Kidney epithelial cell (primary cell): Measurements from ENCODE around the gene FASLG. TPM values are rescaled to one million over a fixed set of nuclear protein-coding genes. Genes with fewer than 3 reads are reported as not detected.

Experiments used
- DNase-seq: peaks from one replicate; pipeline ENCODE4 v3.0.0-alpha.2; 2010; ENCODE audit warnings: low read depth
- H3K27me3 ChIP-seq: 2 replicates; pipeline ENCODE4 v1.6.0; 2011; ENCODE audit warnings: low read length; ENCODE audit not compliant: control insufficient read depth, insufficient read depth
- H3K36me3 ChIP-seq: 2 replicates; pipeline ENCODE4 v1.5.1; 2011; ENCODE audit warnings: low read length; ENCODE audit not compliant: control insufficient read depth, insufficient read depth
- H3K4me3 ChIP-seq: 2 replicates; pipeline ENCODE4 v1.5.1; 2011; ENCODE audit warnings: low read depth, mild to moderate bottlenecking, control low read depth, low read length
- total RNA-seq: library from RNA; depleted of rRNA; stranded (reverse); fragments of >200 nt; gene quantifications from 2 replicates; pipeline ENCODE4 v1.2.3, GENCODE V29; 2015
- TF ChIP-seq, protein P1 (sequence below): IDR thresholded peaks from 2 replicates; pipeline ENCODE4 v1.5.1; 2011; ENCODE audit warnings: mild to moderate bottlenecking, moderate library complexity, low read length, control low read depth, inconsistent platforms; ENCODE audit not compliant: insufficient read depth, poor library complexity, severe bottlenecking

FASLG gene
- total RNA-seq, 1 donor from 2014 or later = not detected

DNA sequence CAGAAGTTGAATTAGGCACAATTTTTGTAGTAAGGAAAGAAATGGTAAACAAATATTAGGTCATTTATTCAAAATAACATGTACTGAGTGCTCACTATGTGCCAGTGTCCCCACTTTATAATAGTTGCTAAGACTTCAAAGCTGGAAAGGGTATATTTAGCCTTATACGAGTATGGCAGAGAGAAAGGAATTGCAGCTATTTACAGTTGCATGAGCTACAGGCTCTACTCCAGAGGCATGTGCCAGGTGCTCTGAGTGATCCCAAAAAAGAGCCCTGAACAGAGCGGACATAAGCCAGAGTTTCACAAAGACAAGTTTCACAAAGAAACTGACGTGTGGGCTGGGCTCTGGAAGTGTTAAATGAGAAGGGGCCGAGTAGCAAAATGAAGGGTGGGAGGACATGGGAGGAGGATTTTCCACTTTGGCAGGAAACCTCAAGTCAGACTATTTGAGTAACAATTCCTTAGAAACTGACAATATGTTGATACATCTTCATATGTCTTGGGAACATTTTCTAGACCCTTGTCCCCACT is 40.9 kb downstream of the FASLG start:
- Histone ChIP-seq H3K27me3 (no peaks in the 10 kb centered on the region), H3K4me3 (no peak overlapping the region), H3K36me3 (no peaks in the 10 kb centered on the region)
- no peak for DNase-seq
- TF ChIP-seq, protein P1, sequence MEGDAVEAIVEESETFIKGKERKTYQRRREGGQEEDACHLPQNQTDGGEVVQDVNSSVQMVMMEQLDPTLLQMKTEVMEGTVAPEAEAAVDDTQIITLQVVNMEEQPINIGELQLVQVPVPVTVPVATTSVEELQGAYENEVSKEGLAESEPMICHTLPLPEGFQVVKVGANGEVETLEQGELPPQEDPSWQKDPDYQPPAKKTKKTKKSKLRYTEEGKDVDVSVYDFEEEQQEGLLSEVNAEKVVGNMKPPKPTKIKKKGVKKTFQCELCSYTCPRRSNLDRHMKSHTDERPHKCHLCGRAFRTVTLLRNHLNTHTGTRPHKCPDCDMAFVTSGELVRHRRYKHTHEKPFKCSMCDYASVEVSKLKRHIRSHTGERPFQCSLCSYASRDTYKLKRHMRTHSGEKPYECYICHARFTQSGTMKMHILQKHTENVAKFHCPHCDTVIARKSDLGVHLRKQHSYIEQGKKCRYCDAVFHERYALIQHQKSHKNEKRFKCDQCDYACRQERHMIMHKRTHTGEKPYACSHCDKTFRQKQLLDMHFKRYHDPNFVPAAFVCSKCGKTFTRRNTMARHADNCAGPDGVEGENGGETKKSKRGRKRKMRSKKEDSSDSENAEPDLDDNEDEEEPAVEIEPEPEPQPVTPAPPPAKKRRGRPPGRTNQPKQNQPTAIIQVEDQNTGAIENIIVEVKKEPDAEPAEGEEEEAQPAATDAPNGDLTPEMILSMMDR = no peak

DNA sequence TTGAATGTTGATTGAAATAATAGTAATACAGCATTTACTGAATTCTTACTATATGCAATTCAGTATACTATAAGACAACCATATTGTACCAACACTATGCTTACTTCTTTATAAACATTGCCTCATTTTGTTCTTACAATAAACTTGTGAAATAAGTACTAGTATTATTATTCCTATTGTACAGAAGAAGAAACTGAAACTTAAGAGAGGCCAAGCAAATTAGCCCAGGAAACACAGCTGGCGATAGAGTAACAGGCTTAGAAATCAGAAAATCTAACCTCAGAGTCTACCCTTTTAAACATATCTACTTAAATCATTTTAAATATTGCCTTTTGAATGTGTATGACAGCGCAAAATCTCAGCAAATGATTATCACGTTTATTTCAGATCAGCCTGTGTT is 41.7 kb downstream of the FASLG start:
- no peaks in the 10 kb centered on the region for H3K27me3 ChIP-seq
- DNase-seq = no peak
- no peak overlapping the region for H3K4me3 ChIP-seq
- TF ChIP-seq, protein P1 = no peak
- H3K36me3 ChIP-seq = no peaks in the 10 kb centered on the region

DNA sequence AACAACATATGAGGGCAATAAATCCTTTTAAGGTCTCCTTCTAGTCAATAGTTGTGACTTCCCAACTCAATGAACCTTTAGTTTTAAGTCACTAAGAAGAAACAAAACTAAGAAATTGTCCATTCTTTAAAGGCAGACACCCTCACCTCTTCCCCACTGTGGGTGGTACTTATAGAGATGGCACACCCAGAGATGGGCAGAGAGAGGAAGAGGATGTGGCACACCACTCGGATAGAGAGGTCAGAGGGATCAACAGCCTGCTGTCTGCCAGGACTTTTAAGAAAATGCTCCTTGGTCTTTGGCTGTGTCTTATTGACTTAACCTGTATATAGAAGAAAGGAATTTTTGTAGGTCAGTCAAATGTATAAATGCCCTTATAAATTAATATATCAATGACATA is 45.1 kb downstream of the FASLG start:
- H3K4me3 ChIP-seq = no peak overlapping the region
- no peak for DNase-seq
- H3K27me3 ChIP-seq = no peaks in the 10 kb centered on the region
- TF ChIP-seq, protein P1 = no peak
- no peaks in the 10 kb centered on the region for H3K36me3 ChIP-seq

DNA sequence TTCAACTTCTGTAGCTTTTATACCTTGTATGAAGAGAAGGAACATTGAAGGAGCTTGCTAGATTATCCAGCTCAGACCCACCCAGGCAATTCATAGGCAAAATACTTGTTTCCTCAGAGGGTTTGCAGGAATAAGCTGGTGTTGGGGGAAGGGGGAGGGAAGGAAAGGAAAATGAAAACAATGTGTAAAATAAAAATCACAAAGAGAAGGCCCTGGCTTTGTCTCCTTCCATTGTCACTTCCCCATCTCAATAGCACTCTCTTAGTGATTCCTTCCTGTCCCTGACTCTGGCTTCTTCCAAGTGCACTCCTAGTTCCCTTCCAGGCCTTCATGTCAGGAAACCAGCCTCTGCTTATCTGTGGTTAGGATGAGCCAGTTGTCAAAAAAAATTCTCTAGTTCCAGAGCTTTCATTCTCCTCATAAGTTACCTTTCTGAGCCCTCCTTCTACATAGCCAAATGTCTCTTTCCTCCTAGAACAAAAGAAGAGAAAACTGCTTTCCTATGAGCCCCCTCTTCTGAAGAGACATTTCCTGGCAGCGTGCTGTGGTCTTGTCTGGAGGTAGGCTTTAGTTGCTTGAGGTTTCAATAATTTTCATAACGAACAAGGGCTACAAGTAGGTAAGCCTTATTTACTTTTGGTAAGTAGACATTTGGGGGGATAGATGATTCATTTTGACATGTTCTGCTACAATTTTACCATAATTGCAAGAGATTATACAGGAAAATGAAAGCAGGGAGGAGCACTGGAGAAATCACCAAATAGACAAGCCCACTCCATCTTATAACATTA is 45.7 kb downstream of the FASLG start:
- no peak for DNase-seq
- Histone ChIP-seq H3K36me3 (no peaks in the 10 kb centered on the region), H3K27me3 (no peaks in the 10 kb centered on the region), H3K4me3 (no peak overlapping the region)
- TF ChIP-seq, protein P1 = no peak

DNA sequence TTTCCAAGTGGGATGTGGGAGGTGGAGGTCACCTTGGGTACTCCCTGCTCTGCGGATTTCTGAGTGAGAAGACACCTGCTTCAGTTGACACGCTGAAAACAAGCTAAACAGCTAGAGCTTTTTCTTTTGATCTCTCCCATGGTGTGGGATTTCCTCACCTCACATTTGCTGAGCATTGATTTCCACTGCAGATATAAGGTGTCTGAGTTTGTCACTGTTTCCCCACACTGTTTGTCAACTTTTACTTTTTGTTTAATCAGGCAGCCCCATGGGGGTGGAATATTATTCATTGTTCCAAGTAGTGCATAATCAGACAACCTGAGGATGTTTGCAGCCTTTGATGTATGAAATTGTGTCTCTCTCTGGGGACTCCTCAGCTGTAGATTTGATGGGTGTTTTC is 49.5 kb downstream of the FASLG start:
- no peaks in the 10 kb centered on the region for H3K36me3 ChIP-seq
- DNase-seq = no peak
- H3K27me3 ChIP-seq = no peaks in the 10 kb centered on the region
- no peak overlapping the region for H3K4me3 ChIP-seq
- TF ChIP-seq, protein P1 = no peak
